Measurements from ENCODE around the gene SLC18A3. TPM values are rescaled to one million over a fixed set of nuclear protein-coding genes. Genes with fewer than 3 reads are reported as not detected.

Gene SLC18A3
- total RNA-seq, 1 donor from 2014 or later = 17.9 TPM

DNA sequence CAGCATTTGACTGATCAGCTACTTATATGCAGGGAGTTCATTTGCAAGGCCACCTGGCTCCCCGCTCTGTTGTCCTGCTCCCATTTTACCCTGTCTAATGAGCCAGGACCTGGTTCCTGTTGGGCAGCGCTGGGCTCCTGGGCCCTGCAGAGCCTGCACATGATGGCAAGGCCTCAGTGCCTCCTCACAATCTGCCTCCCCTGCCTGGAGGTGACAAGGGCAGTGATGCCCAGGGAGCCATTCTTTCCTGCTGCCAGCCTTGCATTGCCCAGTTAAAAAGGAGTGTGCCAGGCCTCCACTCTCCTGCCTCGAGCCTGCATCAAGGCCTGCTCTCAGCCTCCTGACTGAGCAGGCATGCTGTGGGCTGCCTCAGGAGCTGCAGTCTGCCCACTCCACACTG is 32.2 kb downstream of the SLC18A3 start:
- H3K27me3 Mint-ChIP-seq (ENCODE audit: low read depth) = peaks cover 38% of the 10 kb centered on the region
- H3K27ac Mint-ChIP-seq (ENCODE audit: unreplicated experiment) = no peak overlapping the region
- H3K9me3 Mint-ChIP-seq = no peaks in the 10 kb centered on the region

DNA sequence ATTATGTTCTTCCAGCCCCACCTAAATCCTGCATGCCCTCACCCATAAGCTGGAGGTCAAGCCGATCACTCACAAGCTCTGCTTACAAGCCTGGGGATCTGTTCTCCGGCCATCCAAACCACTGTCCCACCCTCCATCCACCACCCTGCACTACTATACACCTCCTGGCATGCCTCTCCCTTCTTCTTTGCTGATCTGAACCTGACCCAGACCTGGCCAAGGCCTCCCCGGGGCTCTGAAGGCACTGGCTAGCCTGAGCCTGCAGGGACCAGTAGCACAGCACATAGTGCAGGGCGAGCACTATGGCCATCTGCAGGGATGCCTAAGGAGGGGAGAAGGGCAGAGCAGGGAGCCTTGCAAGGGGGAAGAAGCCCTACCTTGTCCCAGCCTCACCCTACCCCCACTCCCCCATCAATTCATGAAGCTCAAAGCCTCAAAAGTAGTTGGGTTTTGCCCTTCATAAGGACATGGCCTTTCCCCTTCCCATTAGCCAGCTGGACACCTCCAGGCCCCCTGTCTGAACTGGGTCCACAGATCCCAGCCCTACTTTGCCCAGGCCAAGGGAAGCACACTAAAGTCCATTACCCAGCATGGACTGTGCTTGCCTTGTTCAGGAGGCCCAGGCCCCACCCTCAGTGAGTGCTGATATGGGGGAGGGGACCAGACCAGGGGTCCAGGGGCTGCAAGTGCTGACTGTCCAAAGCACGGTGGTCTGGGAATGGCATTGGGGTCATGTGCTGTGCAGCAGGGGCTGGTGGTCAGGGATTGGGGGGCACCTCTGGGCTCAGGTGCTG is 33.3 kb downstream of the SLC18A3 start:
- Mint-ChIP-seq H3K4me3 (no peak overlapping the region), H3K27me3 (ENCODE audit: low read depth) (peaks cover 26% of the 10 kb centered on the region), H3K9me3 (no peaks in the 10 kb centered on the region), H3K4me1 (no peaks in the 10 kb centered on the region), H3K27ac (ENCODE audit: unreplicated experiment) (no peak overlapping the region), H3K36me3 (ENCODE audit: low read depth) (no peaks in the 10 kb centered on the region)
- TF ChIP-seq, protein P1, sequence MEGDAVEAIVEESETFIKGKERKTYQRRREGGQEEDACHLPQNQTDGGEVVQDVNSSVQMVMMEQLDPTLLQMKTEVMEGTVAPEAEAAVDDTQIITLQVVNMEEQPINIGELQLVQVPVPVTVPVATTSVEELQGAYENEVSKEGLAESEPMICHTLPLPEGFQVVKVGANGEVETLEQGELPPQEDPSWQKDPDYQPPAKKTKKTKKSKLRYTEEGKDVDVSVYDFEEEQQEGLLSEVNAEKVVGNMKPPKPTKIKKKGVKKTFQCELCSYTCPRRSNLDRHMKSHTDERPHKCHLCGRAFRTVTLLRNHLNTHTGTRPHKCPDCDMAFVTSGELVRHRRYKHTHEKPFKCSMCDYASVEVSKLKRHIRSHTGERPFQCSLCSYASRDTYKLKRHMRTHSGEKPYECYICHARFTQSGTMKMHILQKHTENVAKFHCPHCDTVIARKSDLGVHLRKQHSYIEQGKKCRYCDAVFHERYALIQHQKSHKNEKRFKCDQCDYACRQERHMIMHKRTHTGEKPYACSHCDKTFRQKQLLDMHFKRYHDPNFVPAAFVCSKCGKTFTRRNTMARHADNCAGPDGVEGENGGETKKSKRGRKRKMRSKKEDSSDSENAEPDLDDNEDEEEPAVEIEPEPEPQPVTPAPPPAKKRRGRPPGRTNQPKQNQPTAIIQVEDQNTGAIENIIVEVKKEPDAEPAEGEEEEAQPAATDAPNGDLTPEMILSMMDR (conservative IDR thresholded peaks at IDR 0.05) = no peak
- no peak for DNase-seq (ENCODE audit: low read depth, low spot score)

More for the DNA sequence above, 32.2 kb downstream of the SLC18A3 start:
- no peaks in the 10 kb centered on the region for H3K4me1 Mint-ChIP-seq
- H3K4me3 Mint-ChIP-seq = no peak overlapping the region
- H3K36me3 Mint-ChIP-seq (ENCODE audit: low read depth) = no peaks in the 10 kb centered on the region
- TF ChIP-seq, protein P1 (conservative IDR thresholded peaks at IDR 0.05) = no peak
- DNase-seq (ENCODE audit: low read depth, low spot score) = no peak

DNA sequence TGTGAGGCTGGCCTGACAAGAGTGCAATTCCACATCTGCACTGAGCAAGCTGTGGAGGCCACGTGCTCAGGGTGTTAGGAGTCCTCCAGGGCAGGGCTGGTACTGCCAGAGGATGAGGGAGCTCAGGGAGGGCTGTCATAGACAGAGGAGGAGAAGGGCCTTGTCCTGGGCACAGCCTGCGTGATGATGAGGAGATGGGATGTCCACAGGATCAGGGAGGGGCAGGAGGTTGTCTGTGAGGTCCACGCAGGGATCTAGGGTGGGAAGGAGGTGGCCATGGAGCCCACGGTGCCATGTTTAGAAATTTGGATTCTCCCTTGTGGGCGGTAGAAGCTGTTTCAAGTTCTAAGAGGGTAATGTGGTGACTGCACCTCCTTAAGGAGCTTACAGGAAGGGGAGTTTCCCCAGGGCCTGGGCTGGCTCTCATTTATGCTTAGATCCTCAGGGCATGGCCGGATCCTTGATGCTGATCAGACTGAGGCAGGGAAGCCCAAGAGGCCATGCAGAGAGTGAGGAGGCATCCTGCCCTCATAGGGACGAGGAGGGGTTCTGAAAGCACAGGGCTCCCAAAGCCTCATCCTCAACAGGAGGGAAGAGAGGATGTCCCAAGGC is 34.0 kb downstream of the SLC18A3 start:
- Mint-ChIP-seq H3K27ac (ENCODE audit: unreplicated experiment) (peak overlapping the region; percentile 43), H3K27me3 (ENCODE audit: low read depth) (peaks cover 19% of the 10 kb centered on the region), H3K4me1 (peaks cover 1% of the 10 kb centered on the region), H3K36me3 (ENCODE audit: low read depth) (no peaks in the 10 kb centered on the region), H3K4me3 (no peak overlapping the region), H3K9me3 (no peaks in the 10 kb centered on the region)
- TF ChIP-seq, protein P1 (conservative IDR thresholded peaks at IDR 0.05) = no peak
- DNase-seq (ENCODE audit: low read depth, low spot score) = no peak

DNA sequence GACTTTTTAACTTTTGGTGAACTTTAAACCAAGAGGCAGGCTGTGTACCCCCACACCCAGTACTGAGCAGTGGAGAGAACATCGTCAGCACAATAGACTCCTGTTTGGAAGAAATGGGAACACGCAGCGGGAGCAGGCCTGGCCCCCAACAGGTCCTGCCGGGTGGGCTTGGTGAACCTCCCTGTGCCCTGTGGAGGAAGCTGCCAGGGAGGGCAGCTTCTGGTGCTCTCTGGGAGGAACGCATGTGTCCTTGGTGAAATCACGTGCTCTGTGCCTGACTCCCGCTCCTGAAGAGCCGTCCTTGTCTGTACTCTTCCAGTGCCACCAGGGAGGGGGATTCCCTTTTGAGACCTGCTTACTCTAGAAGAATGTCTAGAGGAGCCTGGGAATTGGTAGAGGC is 35.3 kb downstream of the SLC18A3 start:
- H3K4me1 Mint-ChIP-seq = peaks cover 12% of the 10 kb centered on the region
- no peaks in the 10 kb centered on the region for H3K9me3 Mint-ChIP-seq
- H3K27ac Mint-ChIP-seq (ENCODE audit: unreplicated experiment) = no peak overlapping the region
- TF ChIP-seq, protein P1 (conservative IDR thresholded peaks at IDR 0.05) = no peak
- H3K36me3 Mint-ChIP-seq (ENCODE audit: low read depth) = no peaks in the 10 kb centered on the region
- H3K27me3 Mint-ChIP-seq (ENCODE audit: low read depth) = peaks cover 8% of the 10 kb centered on the region
- no peak overlapping the region for H3K4me3 Mint-ChIP-seq
- DNase-seq (ENCODE audit: low read depth, low spot score) = no peak

DNA sequence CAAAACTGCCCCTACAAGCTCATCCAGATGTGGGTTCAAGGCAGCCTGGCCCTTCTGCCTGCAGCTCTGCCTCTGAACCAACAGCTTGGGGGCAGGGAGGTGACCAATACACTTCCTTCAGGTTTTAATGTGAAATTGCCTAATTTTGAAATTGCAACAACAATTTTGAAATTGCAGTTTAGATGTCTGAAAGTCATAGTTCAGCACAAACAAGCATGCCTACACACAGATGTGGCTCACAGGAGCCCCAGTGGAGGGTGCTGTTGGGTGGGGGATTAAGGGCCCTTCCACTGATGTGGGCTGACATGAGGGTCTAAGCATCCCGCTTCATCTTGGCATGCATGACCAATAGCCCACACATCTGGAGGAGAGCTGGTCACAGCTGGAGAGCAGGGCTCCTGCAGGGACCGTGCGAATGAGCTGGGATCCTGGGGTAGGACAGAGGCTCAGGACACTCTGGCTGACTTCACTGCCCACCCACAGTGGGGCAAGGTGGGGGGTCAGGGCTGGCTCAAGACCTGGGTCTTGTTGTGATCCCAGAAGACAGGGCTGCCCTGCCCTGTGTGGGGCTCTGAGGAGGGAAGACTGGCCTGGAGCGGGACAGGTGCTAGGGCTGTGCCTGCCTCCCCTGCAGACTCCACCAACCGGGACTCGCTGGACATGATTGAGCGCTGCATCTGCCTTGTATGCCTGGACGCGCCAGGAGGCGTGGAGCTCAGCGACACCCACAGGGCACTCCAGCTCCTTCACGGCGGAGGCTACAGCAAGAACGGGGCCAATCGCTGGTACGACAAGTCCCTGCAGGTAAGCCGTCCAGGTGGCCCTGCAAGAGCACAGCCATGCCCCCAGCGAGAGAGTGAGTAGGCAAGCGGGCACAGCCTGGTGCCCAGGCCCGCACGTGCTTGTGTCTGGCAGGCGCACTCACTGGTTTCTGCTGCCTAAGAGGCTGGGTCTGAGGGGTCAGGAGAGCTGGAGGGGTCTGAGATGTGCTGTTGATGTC is 36.1 kb downstream of the SLC18A3 start:
- H3K27me3 Mint-ChIP-seq (ENCODE audit: low read depth) = peaks cover 3% of the 10 kb centered on the region
- no peak for DNase-seq (ENCODE audit: low read depth, low spot score)
- no peak overlapping the region for H3K4me3 Mint-ChIP-seq
- no peak overlapping the region for H3K27ac Mint-ChIP-seq (ENCODE audit: unreplicated experiment)
- TF ChIP-seq, protein P1 (conservative IDR thresholded peaks at IDR 0.05) = no peak
- H3K4me1 Mint-ChIP-seq = peaks cover 12% of the 10 kb centered on the region
- H3K9me3 Mint-ChIP-seq = no peaks in the 10 kb centered on the region
- no peaks in the 10 kb centered on the region for H3K36me3 Mint-ChIP-seq (ENCODE audit: low read depth)
